Osteoblast (primary cell): ENCODE measurements around the gene SORCS2. TPM values are rescaled to one million over a fixed set of nuclear protein-coding genes. Genes with fewer than 3 reads are reported as not detected.

Experiments
- DNase-seq: peaks from one replicate; pipeline ENCODE4 v3.0.0; 2011; ENCODE audit warnings: low spot score, mixed read lengths; ENCODE audit not compliant: insufficient read length; ENCODE audit errors: missing footprints
- H2AFZ ChIP-seq: 2 replicates; pipeline ENCODE4 v1.6.0; 2011; ENCODE audit warnings: mild to moderate bottlenecking, low read length
- H3K27ac ChIP-seq: 2 replicates; pipeline ENCODE4 v1.5.1; 2011; ENCODE audit warnings: mild to moderate bottlenecking, low read depth, low read length, moderate library complexity
- H3K27me3 ChIP-seq: 2 replicates; pipeline ENCODE4 v1.6.0; 2012; ENCODE audit warnings: mild to moderate bottlenecking, control low read depth, inconsistent platforms, low read length, moderate library complexity; ENCODE audit not compliant: insufficient read depth
- H3K36me3 ChIP-seq: 2 replicates; pipeline ENCODE4 v1.5.1; 2011; ENCODE audit warnings: mild to moderate bottlenecking, low read length, control low read depth, moderate library complexity; ENCODE audit not compliant: insufficient read depth
- H3K4me1 ChIP-seq: 2 replicates; pipeline ENCODE4 v1.5.1; 2011; ENCODE audit warnings: mild to moderate bottlenecking, low read length, control low read depth, moderate library complexity; ENCODE audit not compliant: insufficient read depth
- H3K4me2 ChIP-seq: 2 replicates; pipeline ENCODE4 v1.6.0; 2011; ENCODE audit warnings: mild to moderate bottlenecking, low read length; ENCODE audit not compliant: insufficient read depth
- H3K4me3 ChIP-seq: fragments of 200-600 bp; sonication (generic); 3 replicates; pipeline ENCODE4 v1.5.1; 2012; ENCODE audit warnings: mild to moderate bottlenecking, low read length, inconsistent platforms; ENCODE audit not compliant: insufficient read depth
- H3K79me2 ChIP-seq: 2 replicates; pipeline ENCODE4 v1.6.0; 2012; ENCODE audit warnings: mild to moderate bottlenecking, low read length, control low read depth, inconsistent platforms; ENCODE audit not compliant: insufficient read depth
- H3K9me3 ChIP-seq: 2 replicates; pipeline ENCODE4 v1.5.1; 2011; ENCODE audit warnings: low read depth, low read length, control low read depth
- H4K20me1 ChIP-seq: 2 replicates; pipeline ENCODE4 v1.6.0; 2012; ENCODE audit warnings: mild to moderate bottlenecking, low read length, control low read depth; ENCODE audit not compliant: insufficient read depth
- total RNA-seq: library from RNA; depleted of rRNA; stranded (reverse); fragments of >200 nt; gene quantifications from 2 replicates; pipeline ENCODE4 v1.2.3, GENCODE V29; 2012
- TF ChIP-seq, protein P1 (sequence below): IDR thresholded peaks from 2 replicates; pipeline ENCODE4 v1.5.1; 2011; ENCODE audit warnings: mild to moderate bottlenecking, low read depth, low read length, moderate library complexity; ENCODE audit errors: extremely low read depth

Gene SORCS2
- total RNA-seq, 1 donor = 9.0 TPM

DNA sequence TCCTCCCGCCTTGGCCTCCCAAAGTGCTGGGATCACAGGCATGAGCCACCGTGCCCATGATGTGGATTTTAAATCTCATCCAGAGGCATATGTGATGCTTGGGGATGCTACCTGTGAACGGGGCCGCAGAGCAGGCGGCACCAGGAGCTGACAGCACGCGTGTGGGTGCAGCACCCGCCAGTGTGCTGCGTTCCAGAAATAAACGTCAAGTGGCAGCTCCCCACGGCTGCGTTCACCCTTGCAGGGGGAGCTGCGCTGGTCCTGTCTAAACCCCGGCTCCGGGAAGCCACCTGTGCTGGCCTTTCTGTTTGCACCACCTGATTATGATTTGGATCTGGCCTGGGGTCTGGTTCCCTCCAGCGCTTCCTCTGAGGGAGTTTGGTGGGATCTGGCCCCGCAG lies 77.8 kb downstream of the SORCS2 start:
- peaks cover 3% of the 10 kb centered on the region for H3K9me3 ChIP-seq
- H3K4me2 ChIP-seq = no peak overlapping the region
- no peak overlapping the region for H3K27ac ChIP-seq
- no peak overlapping the region for H3K4me3 ChIP-seq
- H4K20me1 ChIP-seq = no peaks in the 10 kb centered on the region
- TF ChIP-seq, protein P1, sequence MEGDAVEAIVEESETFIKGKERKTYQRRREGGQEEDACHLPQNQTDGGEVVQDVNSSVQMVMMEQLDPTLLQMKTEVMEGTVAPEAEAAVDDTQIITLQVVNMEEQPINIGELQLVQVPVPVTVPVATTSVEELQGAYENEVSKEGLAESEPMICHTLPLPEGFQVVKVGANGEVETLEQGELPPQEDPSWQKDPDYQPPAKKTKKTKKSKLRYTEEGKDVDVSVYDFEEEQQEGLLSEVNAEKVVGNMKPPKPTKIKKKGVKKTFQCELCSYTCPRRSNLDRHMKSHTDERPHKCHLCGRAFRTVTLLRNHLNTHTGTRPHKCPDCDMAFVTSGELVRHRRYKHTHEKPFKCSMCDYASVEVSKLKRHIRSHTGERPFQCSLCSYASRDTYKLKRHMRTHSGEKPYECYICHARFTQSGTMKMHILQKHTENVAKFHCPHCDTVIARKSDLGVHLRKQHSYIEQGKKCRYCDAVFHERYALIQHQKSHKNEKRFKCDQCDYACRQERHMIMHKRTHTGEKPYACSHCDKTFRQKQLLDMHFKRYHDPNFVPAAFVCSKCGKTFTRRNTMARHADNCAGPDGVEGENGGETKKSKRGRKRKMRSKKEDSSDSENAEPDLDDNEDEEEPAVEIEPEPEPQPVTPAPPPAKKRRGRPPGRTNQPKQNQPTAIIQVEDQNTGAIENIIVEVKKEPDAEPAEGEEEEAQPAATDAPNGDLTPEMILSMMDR = no peak
- DNase-seq = no peak
- H3K36me3 ChIP-seq = no peaks in the 10 kb centered on the region
- H3K79me2 ChIP-seq = no peaks in the 10 kb centered on the region
- H2AFZ ChIP-seq = no peak overlapping the region
- H3K4me1 ChIP-seq = peaks cover 7% of the 10 kb centered on the region
- H3K27me3 ChIP-seq = peaks cover 11% of the 10 kb centered on the region

DNA sequence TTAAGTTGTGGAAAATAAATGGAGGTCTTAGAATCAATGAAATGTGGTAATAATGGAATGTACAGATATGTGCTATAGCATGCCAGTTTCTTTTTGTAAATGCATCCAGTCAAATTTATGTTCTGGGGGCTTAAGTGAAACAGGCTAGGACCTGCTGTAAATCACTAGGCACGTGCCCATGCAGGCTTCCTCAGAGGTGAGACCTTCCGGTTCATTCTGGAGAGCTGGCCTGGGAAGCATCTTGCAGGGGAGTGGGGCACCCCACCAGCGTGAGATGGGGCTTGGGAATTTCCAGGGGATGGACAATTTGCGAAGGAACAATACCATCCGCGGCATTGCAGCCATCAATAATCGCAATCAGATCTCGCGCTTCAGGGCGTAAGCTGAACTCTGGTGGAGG lies 80.1 kb downstream of the SORCS2 start:
- no peak for DNase-seq
- no peak overlapping the region for H3K27ac ChIP-seq
- H2AFZ ChIP-seq = no peak overlapping the region
- H4K20me1 ChIP-seq = no peaks in the 10 kb centered on the region
- peaks cover 11% of the 10 kb centered on the region for H3K27me3 ChIP-seq
- peaks cover 3% of the 10 kb centered on the region for H3K9me3 ChIP-seq
- TF ChIP-seq, protein P1 = no peak
- no peak overlapping the region for H3K4me3 ChIP-seq
- no peaks in the 10 kb centered on the region for H3K79me2 ChIP-seq
- H3K36me3 ChIP-seq = no peaks in the 10 kb centered on the region
- no peak overlapping the region for H3K4me2 ChIP-seq
- no peaks in the 10 kb centered on the region for H3K4me1 ChIP-seq

DNA sequence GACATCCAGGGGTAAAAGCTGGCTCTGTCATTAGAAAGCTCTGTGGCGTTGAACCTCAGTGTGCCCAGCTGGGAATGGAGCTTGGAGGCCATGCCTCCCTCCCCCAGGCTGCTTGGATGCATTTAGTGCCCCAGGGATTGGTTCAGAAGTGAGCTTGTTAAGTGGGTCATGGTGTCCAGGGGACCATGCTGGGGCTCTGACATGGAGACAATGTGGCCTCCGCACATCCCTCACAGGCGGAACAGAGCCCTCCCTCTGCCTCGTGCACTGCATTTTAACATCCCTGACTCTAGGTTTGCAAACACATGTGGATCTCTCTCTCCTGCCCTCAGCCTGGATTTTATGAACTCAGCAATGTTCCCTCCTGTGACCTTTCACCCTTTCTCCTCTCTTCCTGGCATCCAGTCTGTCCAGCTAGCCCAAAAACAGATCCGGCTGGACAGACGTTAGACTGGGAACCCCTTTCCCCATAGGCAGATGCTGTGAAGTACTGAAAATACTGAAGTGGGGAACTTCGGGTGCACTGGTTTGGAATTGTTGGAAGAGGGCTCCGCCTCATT lies 81.5 kb downstream of the SORCS2 start:
- no peaks in the 10 kb centered on the region for H3K4me1 ChIP-seq
- TF ChIP-seq, protein P1 = no peak
- no peak overlapping the region for H3K27ac ChIP-seq
- no peak overlapping the region for H2AFZ ChIP-seq
- no peak overlapping the region for H3K4me2 ChIP-seq
- peaks cover 3% of the 10 kb centered on the region for H3K9me3 ChIP-seq
- DNase-seq = no peak
- no peaks in the 10 kb centered on the region for H4K20me1 ChIP-seq
- H3K4me3 ChIP-seq = no peak overlapping the region
- H3K27me3 ChIP-seq = peaks cover 11% of the 10 kb centered on the region
- no peaks in the 10 kb centered on the region for H3K79me2 ChIP-seq
- H3K36me3 ChIP-seq = no peaks in the 10 kb centered on the region

- peaks cover 11% of the 10 kb centered on the region for H3K27me3 ChIP-seq
- H3K4me2 ChIP-seq = no peak overlapping the region
- H4K20me1 ChIP-seq = no peaks in the 10 kb centered on the region
- H3K27ac ChIP-seq = no peak overlapping the region
- H3K4me3 ChIP-seq = no peak overlapping the region
- H3K4me1 ChIP-seq = no peaks in the 10 kb centered on the region
- H3K79me2 ChIP-seq = no peaks in the 10 kb centered on the region
- TF ChIP-seq, protein P1 = no peak
- no peak for DNase-seq
- H3K36me3 ChIP-seq = no peaks in the 10 kb centered on the region
- H3K9me3 ChIP-seq = peaks cover 3% of the 10 kb centered on the region
- no peak overlapping the region for H2AFZ ChIP-seq
Observed at GRCh38 chr4:7275067-7275466, 82.7 kb downstream of the SORCS2 start.
